SJSA1 (cell line): ENCODE measurements around the gene CHST11. TPM values are rescaled to one million over a fixed set of nuclear protein-coding genes. Genes with fewer than 3 reads are reported as not detected.
"Not testable (repeated sequence)": the region's sequence is repeated elsewhere in the genome, so short reads cannot be mapped to it uniquely, and the experiment has no call there.

Source experiments
- DNase-seq, 2 experiments: peaks; one replicate each; pipeline ENCODE4 v3.0.0-alpha.2; 2015 to 2020; ENCODE audit warnings: low spot score in 2 of 2, low read depth in 1 of 2
- H3K27ac ChIP-seq: fragments of 250-450 bp; sonication (Bioruptor Pico); 2 replicates; pipeline ENCODE4 v1.5.1; 2020; ENCODE audit warnings: mild to moderate bottlenecking, moderate library complexity
- H3K27me3 ChIP-seq: fragments of 250-450 bp; sonication (Bioruptor Pico); replicated peaks from 2 replicates; pipeline ENCODE4 v1.5.1; 2020; ENCODE audit warnings: mild to moderate bottlenecking, moderate library complexity
- H3K36me3 ChIP-seq: fragments of 250-450 bp; sonication (Bioruptor Pico); 2 replicates; pipeline ENCODE4 v1.5.1; 2020; ENCODE audit warnings: mild to moderate bottlenecking
- H3K4me1 ChIP-seq: fragments of 250-450 bp; sonication (Bioruptor Pico); replicated peaks from 2 replicates; pipeline ENCODE4 v1.6.1; 2021; ENCODE audit warnings: mild to moderate bottlenecking
- H3K4me3 ChIP-seq: fragments of 250-450 bp; sonication (Bioruptor Pico); 2 replicates; pipeline ENCODE4 v1.5.1; 2020; ENCODE audit warnings: mild to moderate bottlenecking
- H3K9me3 ChIP-seq: fragments of 250-450 bp; sonication (Bioruptor Pico); replicated peaks from 2 replicates; pipeline ENCODE4 v1.5.1; 2020; ENCODE audit warnings: mild to moderate bottlenecking
- total RNA-seq: library from RNA; depleted of rRNA; stranded (reverse); fragments of >200 nt; shearing (Covaris generic); gene quantifications from 2 replicates; pipeline ENCODE4 v1.2.3, GENCODE V29; 2014

The CHST11 gene
- total RNA-seq, 1 experiment from 2014 or later: 0.71 TPM

DNA sequence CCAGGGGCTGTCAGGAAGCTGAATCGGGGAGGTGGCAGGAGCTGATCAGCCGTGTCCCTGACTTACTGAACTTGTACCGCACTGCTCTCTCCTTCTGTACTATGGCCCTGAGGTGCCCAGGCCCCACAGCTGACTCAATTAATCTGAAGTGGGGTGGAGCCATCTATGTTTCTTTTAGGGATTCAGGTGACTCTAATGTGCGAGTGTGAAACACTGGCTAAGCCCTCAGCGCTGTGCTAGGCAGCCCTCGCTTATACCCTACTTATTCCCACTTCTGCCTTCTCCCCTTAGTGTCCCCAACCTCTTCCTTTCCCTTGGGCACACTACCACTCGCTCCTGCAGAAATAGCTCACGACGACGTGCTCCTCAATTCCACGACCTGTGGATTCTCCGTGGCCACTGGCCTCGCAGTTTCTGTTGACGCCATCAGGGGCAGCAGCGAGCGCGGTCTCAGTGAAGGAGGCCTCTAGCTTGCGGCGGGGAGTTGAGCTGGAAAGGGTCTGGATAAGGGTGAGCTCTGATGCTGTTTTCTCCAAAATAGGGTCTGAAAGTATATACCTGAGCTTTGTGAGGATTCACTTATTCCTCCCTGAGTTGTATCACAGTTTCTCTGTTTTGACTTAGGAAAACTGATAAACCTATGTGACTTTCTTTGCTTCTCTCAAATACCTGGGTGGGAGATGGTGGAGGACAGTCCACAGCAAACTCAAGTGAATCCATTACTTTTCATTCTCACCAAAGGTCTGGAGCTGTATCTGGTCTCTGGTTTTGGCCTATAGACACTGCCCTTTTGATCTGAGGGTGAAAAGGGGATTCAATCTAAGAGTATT lies 333.8 kb downstream of the CHST11 start:
- Histone ChIP-seq H3K27ac (no peak overlapping the region), H3K27me3 (no peaks in the 10 kb centered on the region), H3K9me3 (no peaks in the 10 kb centered on the region), H3K4me3 (no peak overlapping the region), H3K36me3 (no peaks in the 10 kb centered on the region), H3K4me1 (no peaks in the 10 kb centered on the region)
- no peak for DNase-seq

DNA sequence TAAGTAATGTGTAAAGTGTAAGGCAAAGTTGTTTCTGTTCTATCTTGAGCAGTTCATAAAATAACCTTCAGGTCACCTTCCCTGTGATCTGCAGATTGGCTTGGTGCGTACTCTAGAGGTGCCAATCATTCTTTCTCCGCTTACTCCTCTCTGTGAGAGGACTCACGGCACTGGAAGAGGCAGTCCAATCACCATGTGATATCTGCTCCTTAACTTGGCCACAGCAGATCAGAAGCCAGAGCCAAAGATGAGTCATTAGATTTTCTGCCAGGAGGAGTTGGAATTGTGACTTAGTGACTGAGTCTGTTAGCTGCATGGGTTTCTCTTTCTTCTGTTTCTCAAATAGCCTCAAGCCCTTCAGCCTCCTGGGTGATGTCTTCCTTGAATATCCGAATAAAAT lies 335.8 kb downstream of the CHST11 start:
- Histone ChIP-seq H3K27me3 (no peaks in the 10 kb centered on the region), H3K9me3 (no peaks in the 10 kb centered on the region), H3K4me3 (no peak overlapping the region), H3K4me1 (no peaks in the 10 kb centered on the region), H3K27ac (no peak overlapping the region), H3K36me3 (no peaks in the 10 kb centered on the region)
- DNase-seq: no peak

DNA sequence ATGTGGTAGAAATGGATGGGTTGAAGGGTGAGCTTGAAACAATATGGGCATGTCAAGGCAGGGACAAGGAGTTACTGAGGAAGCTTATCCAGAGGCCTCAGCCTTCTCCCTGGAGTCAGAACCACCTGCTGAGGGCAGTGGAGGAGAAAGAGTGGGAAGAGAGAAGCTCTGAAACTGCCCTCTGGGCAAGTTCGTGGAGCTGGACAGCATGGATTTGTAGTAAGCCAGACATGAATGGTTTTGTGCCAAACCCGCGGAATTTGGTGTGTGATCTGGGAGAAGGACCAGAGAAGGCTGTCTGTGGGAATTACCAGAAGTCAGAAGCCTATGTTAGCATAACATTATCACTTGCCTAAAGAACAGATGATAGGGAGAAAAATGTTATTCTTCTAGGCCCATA lies 336.5 kb downstream of the CHST11 start:
- no peak for DNase-seq
- no peaks in the 10 kb centered on the region for H3K36me3 ChIP-seq
- no peaks in the 10 kb centered on the region for H3K4me1 ChIP-seq
- H3K27me3 ChIP-seq: no peaks in the 10 kb centered on the region; the same call in 1 of the 2 replicates
- no peaks in the 10 kb centered on the region for H3K9me3 ChIP-seq
- no peak overlapping the region for H3K4me3 ChIP-seq
- no peak overlapping the region for H3K27ac ChIP-seq

DNA sequence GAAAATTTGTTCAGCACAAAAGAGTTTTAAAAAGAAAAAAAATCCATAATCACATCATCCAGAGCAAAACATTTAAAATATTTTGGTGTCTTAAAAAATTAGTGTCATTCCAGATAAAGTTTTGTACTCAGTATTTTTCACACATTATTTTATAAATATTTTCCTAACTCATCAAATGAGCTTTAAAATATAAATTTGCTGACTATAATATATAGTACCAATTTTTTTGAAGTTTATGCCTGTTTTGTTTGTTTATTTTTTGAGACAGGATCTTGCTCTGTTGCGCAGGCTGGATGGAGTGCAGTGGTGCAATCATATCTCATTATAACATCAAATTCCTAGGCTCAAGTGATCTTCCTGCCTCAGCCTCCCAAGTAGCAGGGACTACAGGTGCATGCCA lies 337.2 kb downstream of the CHST11 start:
- no peak overlapping the region for H3K27ac ChIP-seq
- no peaks in the 10 kb centered on the region for H3K36me3 ChIP-seq
- H3K9me3 ChIP-seq: no peaks in the 10 kb centered on the region
- DNase-seq: no peak
- no peaks in the 10 kb centered on the region for H3K4me1 ChIP-seq
- H3K27me3 ChIP-seq: no peaks in the 10 kb centered on the region; the same call in 1 of the 2 replicates
- no peak overlapping the region for H3K4me3 ChIP-seq

GRCh38 chr12:104796475-104796862 lies 339.7 kb downstream of the CHST11 start:
- H3K36me3 ChIP-seq: no peaks in the 10 kb centered on the region
- H3K9me3 ChIP-seq: no peaks in the 10 kb centered on the region
- no peak overlapping the region for H3K4me3 ChIP-seq
- no peak for DNase-seq
- H3K27me3 ChIP-seq: no peaks in the 10 kb centered on the region; the same call in 1 of the 2 replicates
- H3K4me1 ChIP-seq: no peaks in the 10 kb centered on the region
- no peak overlapping the region for H3K27ac ChIP-seq

DNA sequence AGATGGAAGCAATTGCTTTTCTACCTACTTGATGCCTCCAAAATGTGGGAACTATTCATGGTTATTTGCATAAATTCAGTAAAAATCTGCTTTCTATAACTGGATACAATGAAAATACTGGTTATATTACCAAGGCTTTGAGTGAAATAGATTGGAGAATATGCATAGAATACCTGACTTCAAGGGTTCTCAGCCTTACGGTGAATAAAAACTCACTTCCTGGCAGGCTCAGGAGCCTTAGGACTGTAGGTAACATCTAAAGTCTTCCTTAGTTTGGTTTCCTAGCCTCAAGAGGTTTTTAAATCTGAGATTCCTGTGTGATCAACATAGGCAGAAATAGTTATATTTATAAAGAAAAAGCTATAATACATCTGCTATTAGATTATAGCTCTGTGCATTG lies 342.7 kb downstream of the CHST11 start:
- H3K9me3 ChIP-seq: no peaks in the 10 kb centered on the region
- H3K27ac ChIP-seq: no peak overlapping the region
- peaks cover 7% of the 10 kb centered on the region for H3K27me3 ChIP-seq
- H3K4me1 ChIP-seq: no peaks in the 10 kb centered on the region
- no peaks in the 10 kb centered on the region for H3K36me3 ChIP-seq
- DNase-seq: no peak
- no peak overlapping the region for H3K4me3 ChIP-seq

DNA sequence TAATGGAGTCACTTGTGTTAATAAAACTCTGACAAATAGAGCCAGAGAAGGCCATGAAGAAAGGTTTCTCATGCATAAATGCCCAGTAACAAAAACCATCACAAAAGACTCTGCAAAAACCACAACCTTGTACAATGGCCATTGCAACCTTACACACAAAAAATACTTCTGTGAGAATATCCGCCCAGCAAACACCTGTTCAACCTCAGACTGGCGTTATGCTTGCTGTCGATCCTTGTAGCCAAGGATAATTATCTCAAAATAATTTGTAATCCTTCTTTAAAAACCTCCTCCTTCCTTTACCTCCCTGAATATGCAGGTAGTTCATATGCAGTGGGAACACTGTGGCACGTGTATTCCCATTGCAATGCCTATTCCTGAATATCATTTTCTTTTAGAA lies 344.3 kb downstream of the CHST11 start:
- no peak overlapping the region for H3K27ac ChIP-seq
- no peaks in the 10 kb centered on the region for H3K9me3 ChIP-seq
- H3K4me3 ChIP-seq: no peak overlapping the region
- H3K36me3 ChIP-seq: no peaks in the 10 kb centered on the region
- H3K27me3 ChIP-seq: peaks cover 7% of the 10 kb centered on the region
- DNase-seq: no peak
- no peaks in the 10 kb centered on the region for H3K4me1 ChIP-seq

- Histone ChIP-seq H3K27ac (no peak overlapping the region), H3K4me3 (no peak overlapping the region), H3K4me1 (no peaks in the 10 kb centered on the region), H3K27me3 (peaks cover 7% of the 10 kb centered on the region), H3K9me3 (no peaks in the 10 kb centered on the region), H3K36me3 (no peaks in the 10 kb centered on the region)
- DNase-seq: no peak
These were observed 344.7 kb downstream of the CHST11 start for GRCh38 chr12:104801427-104801826.

DNA sequence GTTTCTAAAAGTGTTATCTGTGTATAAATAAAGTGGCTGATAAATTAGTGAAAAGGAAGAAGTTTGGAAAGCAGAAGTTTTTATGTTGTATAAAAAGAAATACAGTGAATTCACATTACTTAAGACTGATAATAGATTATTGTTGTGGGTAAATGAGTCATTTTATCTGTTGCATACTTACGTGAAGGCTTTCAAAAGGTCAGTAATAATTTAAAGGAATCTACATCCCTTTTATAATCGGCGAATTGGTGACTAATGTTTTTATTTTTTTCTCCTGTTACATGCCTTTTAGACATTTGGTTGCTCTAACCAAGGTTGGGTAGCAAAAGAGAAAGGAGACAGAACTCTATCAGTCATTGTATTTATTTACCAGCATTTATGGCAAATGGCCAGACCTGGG lies 345.5 kb downstream of the CHST11 start:
- Histone ChIP-seq H3K9me3 (no peaks in the 10 kb centered on the region), H3K4me1 (no peaks in the 10 kb centered on the region), H3K27ac (no peak overlapping the region), H3K36me3 (no peaks in the 10 kb centered on the region), H3K4me3 (no peak overlapping the region), H3K27me3 (peaks cover 7% of the 10 kb centered on the region)
- DNase-seq: no peak

- Histone ChIP-seq H3K27ac (no peak overlapping the region), H3K27me3 (peaks cover 7% of the 10 kb centered on the region; the same call in 1 of the 2 replicates), H3K9me3 (no peaks in the 10 kb centered on the region), H3K4me1 (no peaks in the 10 kb centered on the region), H3K4me3 (no peak overlapping the region), H3K36me3 (no peaks in the 10 kb centered on the region)
- DNase-seq: no peak
These were observed 348.4 kb downstream of the CHST11 start for GRCh38 chr12:104805186-104805585.

DNA sequence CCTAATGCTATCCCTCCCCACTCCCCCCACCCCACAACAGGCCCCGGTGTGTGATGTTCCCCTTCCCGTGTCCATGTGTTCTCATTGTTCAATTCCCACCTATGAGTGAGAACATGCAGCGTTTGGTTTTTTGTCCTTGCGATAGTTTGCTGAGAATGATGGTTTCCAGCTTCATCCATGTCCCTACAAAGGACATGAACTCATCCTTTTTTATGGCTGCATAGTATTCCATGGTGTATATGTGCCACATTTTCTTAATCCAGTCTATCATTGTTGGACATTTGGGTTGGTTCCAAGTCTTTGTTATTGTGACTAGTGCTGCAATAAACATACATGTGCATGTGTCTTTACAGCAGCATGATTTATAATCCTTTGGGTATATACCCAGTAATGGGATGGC lies 349.4 kb downstream of the CHST11 start:
- not testable (repeated sequence) for H3K4me3 ChIP-seq, DNase-seq, H3K9me3 ChIP-seq, H3K27ac ChIP-seq, H3K27me3 ChIP-seq, H3K4me1 ChIP-seq, H3K36me3 ChIP-seq

DNA sequence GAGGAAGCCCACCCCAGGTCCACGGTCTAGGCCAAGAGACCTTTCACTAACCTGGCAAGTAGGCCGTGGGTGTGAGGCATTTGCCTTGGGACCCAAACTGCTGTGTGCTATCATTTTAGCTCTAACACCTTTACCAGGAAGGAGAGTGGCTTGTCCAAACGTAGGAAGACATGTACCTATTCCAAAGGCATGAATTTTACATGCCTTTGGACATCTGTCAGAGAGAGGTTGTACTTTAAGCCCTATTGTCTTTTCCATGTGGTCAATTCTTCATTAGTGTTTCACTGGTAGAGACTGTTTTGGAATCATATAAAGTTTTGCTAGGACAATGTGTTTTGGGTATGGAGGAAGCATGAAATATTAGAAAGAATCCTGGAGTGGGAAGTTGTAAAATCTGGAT lies 352.5 kb downstream of the CHST11 start:
- Histone ChIP-seq H3K4me1 (no peaks in the 10 kb centered on the region), H3K27me3 (no peaks in the 10 kb centered on the region), H3K36me3 (no peaks in the 10 kb centered on the region), H3K9me3 (no peaks in the 10 kb centered on the region), H3K4me3 (no peak overlapping the region), H3K27ac (no peak overlapping the region)
- DNase-seq: no peak

DNA sequence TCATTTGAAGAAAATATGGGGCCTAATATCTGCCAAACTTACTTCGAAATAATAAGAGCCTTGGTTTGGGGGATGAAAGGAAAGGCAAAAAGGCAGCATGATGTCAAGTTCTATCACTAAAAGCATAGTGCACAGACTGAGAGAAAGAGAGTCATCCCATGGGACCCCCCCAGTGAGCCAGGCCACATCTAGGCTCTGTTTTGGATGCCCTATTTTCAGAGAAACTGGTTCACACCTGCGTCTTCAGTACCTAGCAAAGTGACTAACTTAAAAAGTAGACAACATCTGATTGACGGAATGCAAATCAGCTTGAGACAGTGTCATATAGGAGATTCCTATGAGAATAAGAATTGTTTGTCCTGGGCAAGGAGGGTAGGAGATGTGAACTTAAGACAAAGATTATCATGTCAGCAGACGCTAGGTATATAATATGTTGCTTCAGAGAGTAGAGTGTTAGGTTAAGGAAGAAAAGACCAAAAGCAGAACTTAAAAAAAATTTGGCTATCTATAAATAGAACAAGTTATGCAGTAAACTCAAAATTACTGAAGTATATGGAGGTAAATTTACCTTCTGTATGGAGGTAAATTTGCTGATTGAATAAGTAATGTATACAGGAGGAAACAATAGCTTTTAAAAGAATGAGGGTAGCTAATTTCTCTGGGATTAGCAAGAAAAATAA lies 353.1 kb downstream of the CHST11 start:
- Histone ChIP-seq H3K36me3 (no peaks in the 10 kb centered on the region), H3K4me3 (no peak overlapping the region)
- no peak for DNase-seq

More for the DNA sequence above, 353.1 kb downstream of the CHST11 start:
- H3K4me1 ChIP-seq: no peaks in the 10 kb centered on the region
- no peaks in the 10 kb centered on the region for H3K9me3 ChIP-seq
- no peak overlapping the region for H3K27ac ChIP-seq
- H3K27me3 ChIP-seq: no peaks in the 10 kb centered on the region
